GM11168 (cell line): ENCODE data around the gene RXRG.

Experiments
- in situ Hi-C: fragments of 300-500 bp; cut with MboI; formaldehyde crosslinking; loops from one replicate; pipeline ENCODE4 v1.12.0; 2022; ENCODE audit warnings: low sequenced_read_pairs; ENCODE audit not compliant: unreplicated experiment

RXRG gene

DNA sequence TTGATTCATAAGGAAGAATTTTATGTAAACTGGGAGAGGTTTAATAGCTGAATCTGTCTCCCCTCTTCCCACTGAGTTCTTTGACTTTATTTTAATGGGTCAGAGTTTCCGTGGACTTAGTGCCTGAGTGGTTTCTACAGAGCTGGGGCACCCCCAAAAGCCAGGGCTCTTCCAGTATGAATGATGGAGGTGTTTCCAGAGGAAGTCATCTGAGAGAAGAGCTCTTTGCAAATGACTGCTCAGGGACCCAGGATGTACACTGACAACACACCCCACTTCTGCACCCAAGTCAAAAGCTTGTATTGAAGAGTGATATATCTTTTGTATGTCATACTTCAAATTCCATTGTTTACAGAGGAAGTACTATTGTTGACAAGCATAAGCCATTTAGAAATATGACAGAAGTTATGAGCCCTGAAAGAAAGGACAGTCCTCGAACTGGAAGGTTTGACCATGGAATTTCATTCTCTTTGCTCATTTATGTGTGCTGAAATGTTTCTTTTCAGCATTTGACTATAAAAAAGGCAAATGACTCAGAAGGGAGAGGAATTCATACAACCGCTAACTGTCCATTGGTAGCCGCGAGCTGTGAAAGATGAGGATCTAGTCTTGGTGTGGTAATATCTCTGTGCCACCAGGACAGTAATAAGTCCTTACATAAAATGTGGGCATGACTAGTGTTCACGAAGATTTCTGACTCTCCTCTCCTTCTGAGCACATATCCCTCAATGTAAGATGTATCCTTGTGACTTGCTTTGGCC lies 63.0 kb downstream of the RXRG start:
- in situ Hi-C loops = loop anchor here (25.0 kb wide), 1 partner anchor 530 kb away; no protein-coding TSS in a partner anchor

DNA sequence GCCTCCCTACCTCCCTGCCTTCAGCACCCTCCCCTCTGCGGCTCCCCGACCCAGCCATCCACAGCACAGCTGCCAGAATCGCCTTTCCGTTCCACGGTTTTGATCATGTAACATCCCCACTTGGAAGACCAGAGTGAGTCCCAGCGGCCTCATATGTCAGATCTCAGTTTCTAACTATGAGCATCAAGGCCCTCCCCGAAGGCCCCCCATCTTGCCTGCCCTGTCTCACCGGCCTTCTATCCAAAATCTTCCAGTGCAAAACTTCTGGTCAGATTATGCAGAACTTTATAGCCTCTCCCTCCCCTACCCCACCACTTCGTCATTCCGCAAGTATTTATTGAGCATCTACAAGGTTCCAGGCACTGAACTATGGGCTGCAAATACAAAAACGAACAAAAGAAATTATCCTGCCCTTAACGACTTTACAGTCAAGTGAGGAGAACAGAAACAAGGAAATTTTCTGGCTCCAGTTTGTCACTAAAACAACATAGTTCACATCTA lies 68.1 kb downstream of the RXRG start:
- in situ Hi-C loops = loop anchor here (25.0 kb wide), 1 partner anchor 535 kb away; no protein-coding TSS in a partner anchor

GRCh38 chr1:165376041-165376810 lies 68.7 kb downstream of the RXRG start:
- in situ Hi-C loops = loop anchor here (25.0 kb wide), 1 partner anchor 536 kb away; no protein-coding TSS in a partner anchor

- in situ Hi-C loops = loop anchor here (25.0 kb wide), 1 partner anchor 537 kb away; no protein-coding TSS in a partner anchor
These were observed 69.3 kb downstream of the RXRG start for GRCh38 chr1:165375623-165376022.

DNA sequence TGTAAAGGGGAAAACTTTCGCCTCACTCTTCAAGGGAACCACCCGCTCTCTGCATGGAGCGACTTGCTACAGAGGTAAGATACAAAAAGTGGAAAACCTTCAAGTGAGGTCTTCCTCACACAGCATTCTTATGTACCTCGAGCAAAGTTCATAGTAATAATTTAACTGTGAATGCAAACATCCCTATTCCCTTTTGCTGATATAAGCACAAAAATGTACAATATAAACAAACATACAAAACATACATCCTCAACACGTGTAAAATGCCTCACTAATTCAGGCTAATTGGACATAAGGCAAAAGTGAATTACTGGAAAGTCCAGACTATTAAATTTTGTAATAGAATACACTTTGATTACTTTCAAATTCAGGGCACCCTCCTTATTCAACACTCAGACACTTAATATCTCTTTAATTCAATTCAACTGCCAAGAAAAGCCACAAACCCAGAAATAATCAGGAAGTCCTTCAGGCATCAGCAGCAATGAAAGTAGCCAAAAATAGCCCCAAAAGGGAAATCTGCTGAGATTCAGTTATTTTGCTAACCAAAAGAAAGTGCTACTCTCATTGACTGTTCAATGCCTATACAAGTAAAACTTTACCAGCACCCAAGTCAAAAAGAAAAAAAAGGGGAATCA lies 73.2 kb downstream of the RXRG start:
- in situ Hi-C loops = no loop called here

DNA sequence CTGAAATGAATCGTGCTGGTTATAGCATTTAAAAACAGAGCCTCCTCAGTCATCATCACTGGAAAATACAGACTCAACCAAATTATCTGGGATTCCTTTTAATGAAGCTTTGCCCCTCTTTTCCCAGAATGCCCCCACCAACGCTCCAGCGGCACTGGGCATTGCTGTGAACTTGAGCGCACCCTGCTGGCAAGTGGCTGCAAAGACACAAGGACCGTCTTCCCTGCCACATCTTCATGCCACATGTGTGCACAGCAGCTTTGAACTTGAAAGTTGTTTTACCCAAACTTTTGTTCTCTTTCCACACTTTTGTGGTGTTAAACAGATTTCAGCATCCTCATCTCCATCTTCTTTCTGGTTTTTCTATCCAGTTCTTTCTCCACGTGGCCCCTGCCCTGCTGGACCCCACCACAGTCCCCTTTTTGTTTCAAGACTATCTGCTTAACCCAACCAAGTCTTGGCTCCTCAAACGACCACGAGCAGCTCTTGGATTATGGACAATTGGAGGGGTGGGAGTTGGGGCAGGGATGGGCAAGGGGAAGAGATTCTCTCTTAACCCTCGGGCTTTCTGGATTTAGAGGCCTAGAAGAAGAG lies 75.6 kb downstream of the RXRG start:
- in situ Hi-C loops = no loop called here

DNA sequence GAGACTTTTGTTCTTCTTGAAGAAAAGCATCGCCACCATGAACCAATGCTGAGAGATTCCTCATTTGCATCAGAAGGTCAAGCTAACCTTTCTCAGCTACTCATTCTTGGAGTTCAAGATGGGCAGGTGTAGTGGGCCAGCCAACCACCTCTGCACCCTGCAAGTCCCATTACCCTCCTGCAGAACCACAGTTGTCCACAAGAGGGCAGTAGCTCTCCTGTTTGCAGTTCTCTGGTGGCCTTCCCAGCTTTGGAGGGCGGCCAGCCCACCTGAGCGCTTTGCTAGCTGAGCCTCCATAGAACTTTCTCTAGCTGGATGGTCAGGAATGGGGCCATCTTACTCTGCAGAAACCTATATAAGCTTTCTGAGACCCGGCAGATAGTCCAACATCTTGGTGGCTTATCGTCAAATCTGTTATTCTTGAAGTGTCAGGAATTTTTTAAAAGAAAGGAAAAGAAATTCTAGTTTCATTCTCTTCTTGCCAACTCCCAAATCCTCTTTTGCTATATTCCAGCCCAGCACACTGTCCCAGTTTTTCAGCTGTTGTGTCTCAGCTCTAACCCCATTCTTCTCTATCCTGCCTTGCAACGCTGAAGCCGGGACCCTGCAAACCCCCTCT lies 77.4 kb downstream of the RXRG start:
- in situ Hi-C loops = no loop called here

- in situ Hi-C loops = no loop called here
These were observed 79.6 kb downstream of the RXRG start for GRCh38 chr1:165365341-165365740.

DNA sequence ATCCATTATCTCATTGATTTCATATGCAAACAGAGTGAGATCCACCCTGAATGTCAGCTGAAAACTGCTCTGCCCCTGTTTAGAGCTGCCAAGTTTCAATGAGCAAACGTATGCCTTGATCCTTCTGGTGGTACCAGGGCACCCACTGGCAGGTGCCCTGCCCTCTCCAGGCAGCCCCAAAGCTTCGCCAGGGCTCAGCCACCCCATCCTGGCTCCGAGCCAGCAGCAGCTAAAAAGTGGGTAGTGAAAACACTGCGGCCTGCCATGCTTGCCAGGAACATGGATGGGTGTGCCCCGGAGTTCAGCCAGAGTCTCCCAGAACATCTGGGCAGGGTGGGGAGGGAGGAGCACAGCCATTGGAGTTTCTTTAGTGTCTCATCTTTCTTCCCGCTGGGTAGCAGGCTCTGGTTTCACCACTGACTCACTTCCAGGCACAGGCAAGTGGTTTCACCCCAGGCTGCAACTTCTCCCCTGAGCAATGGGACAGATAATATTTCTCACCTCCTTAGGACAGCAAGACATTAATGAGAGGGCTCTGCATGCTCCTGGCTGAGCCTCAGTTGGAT lies 80.3 kb downstream of the RXRG start:
- in situ Hi-C loops = no loop called here

DNA sequence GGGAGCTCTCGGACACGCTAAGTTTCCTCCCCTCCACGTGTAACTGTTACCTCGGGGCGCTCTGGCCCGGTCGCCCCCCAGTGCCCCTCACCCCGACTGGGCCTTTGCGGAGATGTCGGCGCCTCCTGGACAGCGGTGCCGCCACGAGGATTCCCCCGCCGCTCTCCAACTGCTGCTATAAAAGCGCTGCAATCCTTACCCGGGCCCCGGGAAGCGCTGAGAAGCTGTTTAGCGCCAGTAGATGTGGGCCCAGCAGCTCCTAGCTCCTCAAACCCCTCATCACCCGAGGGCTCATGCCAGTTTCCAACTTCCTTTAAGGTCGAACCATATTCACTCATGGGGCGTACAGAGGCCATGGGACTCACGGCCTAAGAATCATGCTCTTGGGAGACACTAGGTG lies 88.0 kb downstream of the RXRG start:
- in situ Hi-C loops = no loop called here

GRCh38 chr1:165355977-165356811 lies 88.7 kb downstream of the RXRG start, which contains the start of gene LMX1A:
TSS of gene LMX1A (minus strand) at chr1:165356715. CDS start at chr1:165355559, 1,156 bp downstream.
- in situ Hi-C loops = no loop called here

- in situ Hi-C loops = no loop called here
These were observed 89.6 kb downstream of the RXRG start for GRCh38 chr1:165355139-165355976.

DNA sequence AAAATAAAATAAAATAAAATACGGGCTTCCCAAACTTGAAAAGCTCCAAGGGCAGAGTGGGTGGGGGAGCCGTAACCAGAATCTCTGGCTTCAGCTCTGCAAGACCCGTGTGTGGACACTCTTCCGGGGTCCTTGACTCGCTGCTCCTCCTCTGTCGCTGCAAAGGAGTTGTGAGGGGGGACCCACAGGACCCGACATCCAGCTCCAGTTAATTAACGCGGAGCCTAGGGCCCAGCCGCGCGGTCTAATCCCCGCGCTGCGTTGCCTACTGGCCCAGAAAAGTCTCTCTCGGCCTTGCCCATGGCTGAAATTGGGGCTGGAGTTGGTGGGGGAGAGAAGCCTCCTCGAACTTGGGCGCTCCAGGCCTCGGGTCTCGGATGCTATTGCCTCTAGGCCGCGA lies 90.2 kb downstream of the RXRG start:
- in situ Hi-C loops = no loop called here

DNA sequence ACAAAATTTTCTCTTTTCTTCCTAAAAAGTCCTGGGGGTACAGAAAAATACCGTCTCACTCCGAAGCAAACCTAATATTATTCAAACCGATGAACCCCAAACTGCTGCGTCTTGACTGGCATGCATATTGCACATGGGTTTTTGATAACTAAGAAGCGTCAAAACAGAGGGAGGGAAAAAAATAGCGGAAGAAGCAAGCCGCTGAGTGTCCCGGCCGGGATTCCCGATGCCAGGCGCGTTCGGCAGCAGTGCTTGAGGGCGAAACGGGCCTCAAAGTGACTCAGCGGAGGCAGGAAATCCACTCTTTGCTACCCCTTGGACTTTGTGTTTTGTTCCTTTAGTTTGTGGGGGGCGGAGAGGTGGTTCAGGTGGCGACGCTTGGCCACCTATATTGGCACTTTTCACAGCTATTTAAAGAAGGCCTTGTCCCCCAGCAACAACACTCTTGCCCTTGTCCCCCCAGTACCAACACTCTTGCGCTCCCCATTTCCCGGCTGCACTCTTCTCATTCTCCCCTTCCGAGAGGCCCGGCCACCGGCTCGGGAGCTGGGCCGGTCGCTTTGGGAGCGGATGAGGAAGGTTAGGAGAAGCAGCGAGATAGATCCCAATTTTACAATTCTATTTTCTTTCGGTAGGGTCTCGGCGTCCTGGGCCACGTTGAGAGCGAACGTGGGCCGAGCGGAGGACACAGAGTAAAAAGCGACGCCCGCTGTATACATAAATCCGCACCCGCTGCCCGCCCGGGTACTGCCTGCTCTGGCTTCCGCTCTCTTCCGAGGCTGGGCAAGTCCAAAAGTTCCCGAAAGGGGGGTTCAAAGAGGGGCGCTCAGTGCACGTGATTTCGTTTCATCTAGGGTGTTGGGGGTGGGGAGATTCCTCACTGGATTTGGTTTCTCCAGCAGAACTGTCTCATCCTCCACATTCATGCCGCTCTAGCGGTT lies 90.9 kb downstream of the RXRG start:
- in situ Hi-C loops = no loop called here

- in situ Hi-C loops = no loop called here
These were observed 92.3 kb downstream of the RXRG start for GRCh38 chr1:165352442-165353293.
